GM06990 (cell line): ENCODE measurements around the gene PPM1E.

Experiments
- DNase-seq: peaks from one replicate; pipeline ENCODE4 v3.0.0-alpha.2; 2011; ENCODE audit not compliant: insufficient read length; ENCODE audit errors: extremely low read depth
- H3K27me3 ChIP-seq: replicated peaks from 2 replicates; pipeline ENCODE4 v1.6.0; 2011; ENCODE audit warnings: low read length; ENCODE audit not compliant: control insufficient read depth, insufficient read depth
- H3K36me3 ChIP-seq: 2 replicates; pipeline ENCODE4 v1.5.1; 2011; ENCODE audit warnings: low read length; ENCODE audit not compliant: control insufficient read depth, insufficient read depth
- H3K4me3 ChIP-seq: replicated peaks from 2 replicates; pipeline ENCODE4 v1.5.1; 2011; ENCODE audit warnings: low read depth, mild to moderate bottlenecking, control low read depth, low read length
- CTCF ChIP-seq: IDR thresholded peaks from 2 replicates; pipeline ENCODE4 v1.5.1; 2011; ENCODE audit warnings: low read length, control low read depth, mild to moderate bottlenecking, inconsistent platforms; ENCODE audit not compliant: insufficient read depth, poor library complexity, severe bottlenecking

The PPM1E gene

GRCh38 chr17:58970609-58971450 lies 215.2 kb downstream of the PPM1E start:
- no peaks in the 10 kb centered on the region for H3K36me3 ChIP-seq
- TF ChIP-seq CTCF, result no peak
- no peaks in the 10 kb centered on the region for H3K27me3 ChIP-seq
- H3K4me3 ChIP-seq, result no peak overlapping the region
- no peak for DNase-seq

GRCh38 chr17:58974354-58974753 lies 218.7 kb downstream of the PPM1E start:
- TF ChIP-seq CTCF, result no peak
- DNase-seq, result no peak
- H3K36me3 ChIP-seq, result no peaks in the 10 kb centered on the region
- H3K4me3 ChIP-seq, result no peak overlapping the region
- no peaks in the 10 kb centered on the region for H3K27me3 ChIP-seq

GRCh38 chr17:58976541-58976940 lies 220.9 kb downstream of the PPM1E start:
- H3K36me3 ChIP-seq, result no peaks in the 10 kb centered on the region
- no peaks in the 10 kb centered on the region for H3K27me3 ChIP-seq
- H3K4me3 ChIP-seq, result no peak overlapping the region
- DNase-seq, result no peak
- TF ChIP-seq CTCF, result no peak

- H3K4me3 ChIP-seq, result no peak overlapping the region
- TF ChIP-seq CTCF, result no peak
- no peak for DNase-seq
- H3K27me3 ChIP-seq, result no peaks in the 10 kb centered on the region
- H3K36me3 ChIP-seq, result no peaks in the 10 kb centered on the region
These were observed 225.2 kb downstream of the PPM1E start for GRCh38 chr17:58980706-58981481.

- no peak overlapping the region for H3K4me3 ChIP-seq
- H3K36me3 ChIP-seq, result no peaks in the 10 kb centered on the region
- no peak for TF ChIP-seq CTCF
- DNase-seq, result no peak
- no peaks in the 10 kb centered on the region for H3K27me3 ChIP-seq
These were observed 227.0 kb downstream of the PPM1E start for GRCh38 chr17:58982626-58983025.
